NCI-H524 treated with DMSO at 0.1 percent for 48 hours (cell line): ENCODE results near the gene TUFT1.
"Not testable (repeated sequence)": the region's sequence is repeated elsewhere in the genome, so short reads cannot be mapped to it uniquely, and the experiment has no call there.

Source experiments
- DNase-seq: peaks from one replicate; lab custom pipeline; 2025; lab: John Stamatoyannopoulos, UW

Gene TUFT1

DNA sequence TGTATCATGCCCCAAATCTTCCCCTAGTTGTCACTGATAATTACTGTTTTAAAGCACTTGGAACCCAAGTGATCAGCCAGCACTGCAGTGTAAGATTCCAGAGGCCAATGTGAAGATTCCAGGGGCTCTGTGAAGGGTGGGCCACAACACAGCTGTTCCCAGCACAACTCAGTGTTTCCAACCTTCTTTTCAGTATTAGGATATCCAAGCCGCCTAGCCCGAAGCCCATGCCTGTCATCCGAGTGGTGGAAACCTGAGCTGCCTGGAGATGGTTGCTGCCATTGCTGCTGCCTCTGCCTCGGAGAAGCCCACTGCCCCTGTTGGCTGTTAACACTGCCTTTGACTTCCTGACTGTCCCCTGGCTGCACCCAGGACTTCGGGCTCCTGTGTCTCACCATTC is 41.3 kb downstream of the TUFT1 start:
- no peak for DNase-seq

DNA sequence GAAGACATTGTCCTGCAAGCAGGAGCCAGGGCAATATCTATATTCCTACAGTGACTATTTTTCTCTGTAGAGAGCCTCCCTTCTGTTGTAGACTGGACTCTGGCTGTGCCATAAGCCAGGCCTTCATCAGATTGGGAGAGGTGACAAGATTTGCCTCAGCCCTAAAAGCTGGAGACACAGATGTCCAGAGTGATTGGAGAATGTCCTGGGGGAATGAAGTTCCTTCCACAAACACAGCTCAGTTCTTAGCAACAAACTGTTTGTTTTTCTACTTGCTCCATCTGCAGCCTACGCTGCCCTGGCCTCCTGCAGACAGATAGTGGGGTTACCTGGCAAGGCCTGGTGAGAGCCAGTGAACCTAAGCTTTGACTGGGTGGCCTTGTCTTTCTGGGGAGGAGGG is 41.8 kb downstream of the TUFT1 start:
- DNase-seq, result no peak

DNA sequence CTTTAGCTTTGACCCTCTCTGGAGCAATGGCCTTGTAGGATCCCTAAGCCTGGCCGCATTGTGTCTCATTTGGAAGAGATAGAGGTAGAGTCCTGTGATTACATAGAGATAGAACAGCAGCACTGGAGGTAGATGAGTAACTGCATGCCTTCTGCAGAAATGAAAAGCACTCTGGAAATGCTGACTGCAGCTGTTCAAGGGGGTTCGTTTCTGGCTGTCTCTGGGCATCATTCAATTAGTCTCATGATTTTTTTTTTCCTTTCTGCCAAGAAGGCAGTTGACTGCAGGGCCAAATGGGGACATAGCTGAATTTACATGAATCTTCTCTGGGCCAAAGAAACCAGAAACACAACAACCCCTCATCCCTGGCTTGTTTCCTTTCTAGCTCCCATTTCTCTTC is 43.7 kb downstream of the TUFT1 start:
- DNase-seq, result no peak

DNA sequence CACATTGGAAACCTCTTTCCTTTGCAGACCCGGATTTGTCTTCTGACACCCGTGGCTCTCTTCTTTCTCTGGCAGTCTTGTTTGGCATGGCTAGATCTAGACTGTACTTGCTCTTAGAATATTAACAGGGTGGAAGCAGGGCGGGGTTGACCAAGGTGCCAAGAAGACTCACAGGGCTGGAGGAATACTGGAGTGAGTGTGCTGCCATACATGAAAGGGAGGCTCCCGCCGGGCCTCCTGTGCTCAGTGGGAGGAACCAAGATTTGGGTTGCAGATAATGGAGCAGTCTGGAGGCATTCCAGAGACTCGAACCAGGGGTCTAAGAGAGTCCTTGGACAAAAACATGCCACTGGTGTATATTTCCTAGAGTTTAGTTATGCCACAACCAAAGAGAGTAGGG is 44.2 kb downstream of the TUFT1 start:
- no peak for DNase-seq

DNA sequence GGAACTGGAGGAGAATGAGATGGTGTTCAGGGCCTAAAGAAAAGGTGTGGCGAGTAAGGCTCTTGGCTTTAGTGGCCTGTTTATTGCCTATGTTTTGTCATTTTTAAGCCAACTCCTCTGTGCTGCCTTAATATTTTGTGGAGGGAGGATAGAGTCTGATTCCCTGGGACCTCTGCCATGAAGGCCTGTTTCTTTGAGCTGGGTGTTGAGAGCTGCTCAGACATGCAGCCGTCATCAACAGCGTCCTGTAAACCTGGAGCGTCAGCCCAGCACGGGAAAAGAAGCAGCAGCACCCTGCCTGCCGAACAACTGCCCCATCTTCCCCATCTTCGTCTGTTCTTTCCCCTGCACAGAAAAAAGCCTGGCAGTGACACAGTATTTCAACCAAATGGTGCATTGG is 44.7 kb downstream of the TUFT1 start:
- DNase-seq, result no peak

DNA sequence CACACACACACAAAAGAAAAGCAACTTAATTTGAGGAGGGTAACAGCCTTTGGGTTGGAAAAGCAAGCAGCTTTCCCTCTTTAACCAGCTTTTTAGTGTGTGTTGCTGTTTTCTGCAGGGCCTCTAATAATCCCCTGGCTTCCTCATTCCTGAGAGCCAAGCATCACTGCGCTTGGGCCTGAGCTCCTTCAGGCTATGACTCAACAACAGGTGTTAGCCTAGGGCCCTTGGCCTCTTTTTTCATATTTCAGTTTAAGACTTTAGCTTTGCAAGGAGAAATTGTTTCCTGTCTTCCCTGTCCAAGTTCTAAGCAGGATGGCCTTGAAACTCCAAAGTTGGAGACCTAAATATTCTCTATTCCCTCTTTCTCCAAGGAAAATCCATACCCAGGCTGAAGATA is 45.5 kb downstream of the TUFT1 start:
- DNase-seq, result no peak

DNA sequence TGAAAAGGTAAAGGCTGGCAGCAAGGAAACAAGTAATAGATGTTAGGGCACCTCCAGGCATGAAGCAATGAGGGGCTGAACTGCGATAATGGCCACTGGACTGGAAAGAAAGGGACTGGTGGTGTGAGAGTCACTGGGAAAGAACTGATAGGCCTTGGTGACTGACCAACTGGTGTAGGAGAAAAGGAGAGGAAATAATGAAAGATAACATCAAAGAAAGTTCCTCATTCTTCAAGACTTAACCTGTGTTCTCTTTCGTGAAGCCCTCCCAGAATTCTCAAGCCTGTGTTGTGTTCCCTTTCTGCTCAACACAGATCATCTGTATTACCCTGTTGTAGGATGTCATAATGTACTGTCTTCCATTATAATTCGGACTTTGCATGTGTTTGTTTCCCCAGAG is 50.9 kb downstream of the TUFT1 start:
- no peak for DNase-seq

DNA sequence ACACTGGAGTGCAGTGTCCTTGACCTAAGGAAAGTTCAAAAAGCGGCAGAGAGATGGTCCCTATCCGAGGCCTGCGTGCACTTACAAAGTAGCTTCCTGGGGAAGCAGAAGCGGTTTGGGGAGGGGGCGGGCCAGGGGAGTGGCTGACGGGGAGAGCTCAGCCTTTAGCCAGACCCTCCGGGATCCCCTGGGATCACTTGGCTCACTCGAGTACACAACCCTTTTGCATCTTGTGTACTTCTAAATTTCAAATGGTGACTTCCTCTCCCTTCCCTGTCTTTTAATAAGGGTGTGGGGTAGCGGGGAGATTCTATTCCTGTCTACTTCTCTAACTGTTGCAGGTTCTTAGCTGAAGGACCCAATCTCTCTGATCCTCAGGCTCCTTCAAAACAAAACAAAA is 53.6 kb downstream of the TUFT1 start:
- no peak for DNase-seq

DNA sequence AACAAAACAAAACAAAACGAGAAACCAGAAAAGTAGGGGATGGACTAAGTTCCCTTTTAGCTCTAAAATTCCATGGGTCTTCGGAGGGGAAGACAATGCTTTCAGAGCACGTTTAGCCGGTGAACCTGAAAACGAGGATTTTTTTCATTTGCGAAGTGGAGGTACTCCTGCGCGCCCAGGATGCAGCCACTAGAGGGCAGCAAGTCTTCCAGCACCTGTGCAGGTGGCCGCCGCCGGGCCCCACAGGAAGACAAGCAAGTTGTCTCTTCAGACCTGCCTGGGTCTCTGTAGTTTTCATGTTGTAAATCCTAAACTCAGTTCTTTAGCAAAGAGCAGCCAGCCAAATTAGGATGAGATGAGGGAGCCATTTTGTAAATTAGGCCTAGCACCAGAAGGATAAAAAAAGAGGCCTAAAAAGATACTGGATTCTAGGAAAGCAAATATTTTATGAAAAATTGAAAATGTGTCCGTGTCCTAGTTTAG is 54.1 kb downstream of the TUFT1 start:
- DNase-seq, result no peak

DNA sequence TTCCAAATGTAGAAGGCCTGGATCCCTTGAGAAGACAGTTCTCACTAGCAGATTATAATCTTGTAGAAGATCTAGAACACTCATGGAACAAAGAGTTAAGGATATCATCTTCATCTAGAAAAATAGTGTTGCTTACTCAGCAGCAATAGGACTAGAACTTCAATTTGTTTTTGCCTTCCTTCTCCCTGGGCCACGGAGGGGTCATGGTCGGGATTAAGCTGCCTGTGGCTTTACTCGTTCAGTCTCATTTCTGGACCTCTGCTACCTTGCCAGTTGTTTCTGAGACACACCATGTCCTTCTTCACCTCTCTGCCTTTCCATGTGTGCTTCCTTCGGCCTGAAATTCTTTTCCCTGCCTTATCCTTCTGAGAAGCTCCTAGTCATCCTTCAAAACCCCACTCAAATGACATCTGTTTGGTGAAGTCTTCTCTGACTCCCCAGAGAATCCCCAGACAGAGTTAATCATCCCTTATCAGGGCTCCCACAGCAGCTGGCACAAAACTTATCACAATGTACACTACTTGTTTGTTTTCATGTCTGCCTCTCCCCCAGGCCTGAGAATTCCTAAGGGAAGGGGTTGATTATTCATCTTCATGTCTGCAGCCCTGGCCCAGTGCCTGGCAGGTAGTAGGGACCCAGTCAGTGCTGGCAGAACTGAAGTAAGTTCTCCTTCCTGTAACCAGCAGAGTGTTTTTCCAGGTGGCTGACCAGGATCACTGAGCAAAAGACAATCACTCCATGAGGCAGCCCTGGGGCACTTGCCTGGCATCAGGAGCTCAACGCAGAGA is 56.3 kb downstream of the TUFT1 start:
- DNase-seq, result no peak

DNA sequence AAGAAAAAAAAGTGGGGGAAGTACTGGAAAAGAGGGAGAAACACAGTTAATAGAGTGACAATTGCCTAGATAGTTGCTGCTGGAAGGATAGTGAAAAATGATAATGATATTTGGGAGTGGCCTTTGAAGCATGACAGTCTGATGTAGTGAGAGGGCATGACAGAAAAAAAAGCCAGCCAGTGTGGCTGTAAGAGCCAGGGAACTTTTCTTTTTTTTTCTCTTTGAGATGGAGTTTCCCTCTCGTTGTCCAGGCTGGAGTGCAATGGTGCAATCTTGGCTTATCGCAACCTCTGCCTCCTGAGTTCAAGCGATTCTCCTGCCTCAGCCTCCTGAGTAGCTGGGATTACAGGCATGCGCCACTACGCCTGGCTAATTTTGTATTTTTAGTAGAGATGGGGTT is 62.4 kb downstream of the TUFT1 start:
- DNase-seq, result not testable (repeated sequence)

DNA sequence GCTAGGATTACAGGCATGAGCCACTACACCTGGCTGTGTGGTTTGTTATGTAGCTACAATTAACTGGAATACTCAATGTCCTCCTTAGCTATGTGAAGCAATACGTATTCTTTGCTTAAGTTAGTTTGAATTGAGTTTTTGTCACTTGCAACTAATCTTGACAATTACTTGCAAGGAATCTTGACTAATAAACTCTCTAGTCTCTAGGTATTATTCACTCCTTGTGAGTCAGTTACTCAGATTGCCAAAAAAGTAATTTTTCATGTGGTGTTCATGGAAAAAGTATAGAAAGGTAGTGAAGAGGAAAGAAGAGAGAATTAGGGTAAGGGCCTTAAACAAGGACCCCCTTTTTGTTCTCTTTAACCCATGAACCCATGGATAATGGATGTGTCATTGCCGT is 64.2 kb downstream of the TUFT1 start:
- DNase-seq, result no peak

DNA sequence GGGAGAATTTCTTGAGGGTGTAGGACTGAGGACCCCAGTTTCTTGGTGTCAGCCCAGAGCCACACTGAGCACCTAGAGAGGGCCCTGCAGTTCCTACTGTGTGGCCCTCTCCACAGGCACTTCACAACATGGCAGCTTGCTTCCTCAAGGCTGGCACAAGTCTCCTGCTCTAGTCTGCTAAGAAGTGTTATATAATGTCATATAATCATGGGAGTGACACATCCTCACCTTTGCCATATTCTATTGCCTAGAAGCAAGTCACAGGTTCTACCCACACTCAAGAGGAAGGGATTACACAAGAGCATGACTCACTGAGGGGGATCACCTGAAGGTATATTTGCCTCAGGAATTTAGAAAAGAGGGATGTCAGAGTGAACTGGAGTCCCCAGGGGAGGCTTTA is 66.3 kb downstream of the TUFT1 start:
- no peak for DNase-seq

DNA sequence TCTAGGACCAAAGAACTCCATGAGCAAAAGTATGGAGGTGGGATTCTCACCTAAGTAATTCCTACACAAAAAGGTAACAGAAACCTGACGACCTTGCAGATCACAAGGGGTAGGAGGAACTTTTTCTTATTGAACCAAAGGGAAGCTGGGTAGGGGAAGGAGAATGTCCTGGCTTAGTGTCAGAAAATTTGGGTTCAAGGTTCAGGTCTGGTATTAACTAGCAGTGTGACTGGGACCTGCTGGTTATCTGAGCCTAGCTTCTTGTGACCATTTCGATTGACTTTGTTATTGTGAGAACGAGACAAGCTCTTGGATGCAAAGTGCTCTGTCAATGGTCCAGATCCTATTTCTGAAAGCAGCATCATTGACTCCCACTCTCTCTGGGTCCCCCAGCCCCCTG is 66.7 kb downstream of the TUFT1 start:
- no peak for DNase-seq

DNA sequence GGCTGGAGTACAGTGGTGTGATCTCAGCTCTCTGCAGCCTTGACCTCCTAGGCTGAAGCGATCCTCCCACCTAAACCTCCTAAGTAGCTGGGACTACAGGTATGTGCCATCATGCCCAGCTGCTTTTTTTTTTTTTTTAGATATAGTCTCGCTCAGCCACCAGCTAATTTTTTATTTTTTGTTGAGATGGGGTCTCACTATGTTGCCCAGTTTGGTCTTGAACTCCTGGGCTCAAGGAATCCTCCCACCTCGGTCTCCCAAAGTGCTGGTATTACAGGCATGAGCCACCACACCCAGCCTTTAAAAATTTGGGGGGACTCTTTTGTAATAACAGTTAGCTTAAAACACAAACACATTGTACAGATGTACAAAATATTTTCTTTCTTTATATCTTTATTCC is 70.0 kb downstream of the TUFT1 start:
- DNase-seq, result no peak

DNA sequence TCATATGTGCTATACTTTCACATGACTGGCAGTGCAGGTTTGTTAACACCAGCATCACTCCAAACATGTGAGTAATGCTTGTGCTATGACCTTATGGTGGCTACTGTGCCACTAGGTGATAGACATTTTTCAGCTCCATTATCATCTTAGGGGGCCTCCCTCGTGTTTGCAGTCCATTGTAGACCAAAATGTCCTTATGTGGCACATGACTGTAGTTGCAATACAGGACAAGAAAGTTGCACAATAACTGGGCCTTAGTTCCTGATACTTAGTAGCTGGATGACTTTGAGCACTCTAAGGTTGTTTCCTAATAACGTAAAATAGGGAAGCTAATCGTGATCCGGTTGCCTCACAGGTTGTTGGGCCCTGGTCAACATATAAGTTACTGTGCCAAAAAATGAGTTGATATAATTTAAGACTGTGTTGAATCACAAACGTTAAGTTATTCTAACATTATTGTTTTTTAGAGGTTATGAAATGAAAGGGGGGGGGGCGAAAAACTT is 71.2 kb downstream of the TUFT1 start:
- DNase-seq, result no peak

DNA sequence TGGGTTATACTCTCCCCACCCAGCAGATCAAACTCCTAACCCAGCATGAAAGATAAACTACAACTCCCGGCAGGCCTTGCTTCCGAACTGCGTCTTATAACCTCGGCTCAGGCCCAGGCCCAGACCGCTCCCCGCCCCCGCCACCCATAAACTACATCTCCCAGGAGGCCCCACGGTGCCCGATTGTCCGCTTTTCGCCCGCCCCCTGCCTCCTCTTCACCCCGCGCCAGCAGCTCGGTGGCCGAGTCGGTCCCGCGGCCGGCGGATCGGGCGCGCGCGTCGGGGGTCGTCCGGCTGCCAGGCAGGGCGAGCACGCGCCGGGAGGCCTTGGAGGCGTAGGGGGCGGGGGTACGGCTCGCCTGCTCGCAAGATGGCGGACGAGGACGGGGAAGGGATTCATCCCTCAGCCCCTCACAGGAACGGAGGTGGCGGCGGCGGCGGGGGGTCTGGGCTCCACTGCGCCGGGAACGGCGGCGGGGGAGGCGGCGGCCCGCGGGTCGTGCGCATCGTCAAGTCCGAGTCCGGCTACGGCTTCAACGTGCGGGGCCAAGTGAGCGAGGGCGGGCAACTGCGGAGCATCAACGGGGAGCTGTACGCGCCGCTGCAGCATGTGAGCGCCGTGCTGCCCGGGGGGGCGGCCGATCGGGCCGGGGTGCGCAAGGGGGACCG is 71.9 kb downstream of the TUFT1 start, which contains the start of gene SNX27:
Gene SNX27 (plus strand): TSS at position 219 of the 669 bp plus-strand sequence. CDS start 152 bp downstream, at position 371.
- peak; percentile 68 for DNase-seq

DNA sequence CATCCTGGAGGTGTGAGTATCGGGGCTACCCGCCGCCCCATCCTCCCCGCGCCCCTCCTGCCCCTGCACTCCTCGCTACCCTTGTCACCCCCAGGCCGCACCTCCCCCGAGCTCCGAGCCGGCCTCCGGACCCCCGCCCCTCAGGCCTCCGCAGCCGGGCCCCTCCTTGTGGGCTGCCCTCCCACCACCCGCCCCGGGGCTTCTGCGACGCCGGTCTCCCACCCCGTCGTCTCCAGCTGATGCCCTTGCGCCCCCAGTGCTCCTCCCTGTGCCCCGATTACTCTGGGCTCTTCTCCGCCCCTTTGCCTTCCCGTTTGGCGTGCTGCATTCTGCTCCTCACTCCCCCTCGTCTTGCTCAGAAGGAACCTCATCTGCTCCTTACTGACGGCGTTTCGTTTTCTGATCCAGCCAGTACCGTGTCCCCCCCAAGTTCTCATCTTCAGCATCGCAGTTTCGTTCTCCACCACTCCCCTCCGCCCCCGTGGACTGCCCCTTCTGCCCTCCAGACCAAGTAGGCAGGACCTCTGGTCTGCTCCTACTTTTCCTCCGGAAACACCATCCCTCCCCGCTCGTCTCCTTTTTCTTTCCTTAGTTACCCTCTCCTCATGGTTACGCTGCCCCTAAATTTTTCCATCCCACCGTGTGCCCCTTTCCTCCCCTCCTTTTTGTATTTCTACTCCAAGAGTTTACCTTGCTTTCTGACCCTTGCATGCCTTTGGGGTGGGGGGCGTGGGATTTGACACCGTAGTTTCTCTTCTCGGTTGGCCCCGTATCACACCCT is 72.6 kb downstream of the TUFT1 start:
- no peak for DNase-seq

DNA sequence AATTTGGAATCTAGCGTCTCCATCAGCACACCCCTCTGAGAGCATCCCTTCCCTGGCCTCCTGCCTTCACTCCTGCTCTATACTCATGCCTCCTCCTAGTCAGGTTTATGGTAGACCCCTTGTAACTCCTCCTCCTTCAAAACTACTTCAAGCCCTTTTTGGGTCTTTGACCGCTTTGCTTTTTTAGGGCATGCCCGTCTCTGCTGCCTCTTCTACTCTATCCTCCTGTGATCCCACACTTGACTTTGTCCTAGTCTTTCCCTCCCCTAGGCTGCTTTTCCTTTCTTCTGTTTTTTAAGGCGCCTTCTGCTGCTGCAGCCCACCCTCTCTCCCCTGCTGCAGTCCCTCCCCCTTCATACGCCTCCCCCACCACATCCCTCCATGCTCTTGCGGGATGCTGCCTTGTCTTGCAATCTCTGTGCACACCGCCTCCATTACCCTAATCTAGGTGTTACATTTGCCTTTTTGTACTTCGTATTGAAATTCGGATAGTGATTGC is 73.2 kb downstream of the TUFT1 start:
- DNase-seq, result no peak

DNA sequence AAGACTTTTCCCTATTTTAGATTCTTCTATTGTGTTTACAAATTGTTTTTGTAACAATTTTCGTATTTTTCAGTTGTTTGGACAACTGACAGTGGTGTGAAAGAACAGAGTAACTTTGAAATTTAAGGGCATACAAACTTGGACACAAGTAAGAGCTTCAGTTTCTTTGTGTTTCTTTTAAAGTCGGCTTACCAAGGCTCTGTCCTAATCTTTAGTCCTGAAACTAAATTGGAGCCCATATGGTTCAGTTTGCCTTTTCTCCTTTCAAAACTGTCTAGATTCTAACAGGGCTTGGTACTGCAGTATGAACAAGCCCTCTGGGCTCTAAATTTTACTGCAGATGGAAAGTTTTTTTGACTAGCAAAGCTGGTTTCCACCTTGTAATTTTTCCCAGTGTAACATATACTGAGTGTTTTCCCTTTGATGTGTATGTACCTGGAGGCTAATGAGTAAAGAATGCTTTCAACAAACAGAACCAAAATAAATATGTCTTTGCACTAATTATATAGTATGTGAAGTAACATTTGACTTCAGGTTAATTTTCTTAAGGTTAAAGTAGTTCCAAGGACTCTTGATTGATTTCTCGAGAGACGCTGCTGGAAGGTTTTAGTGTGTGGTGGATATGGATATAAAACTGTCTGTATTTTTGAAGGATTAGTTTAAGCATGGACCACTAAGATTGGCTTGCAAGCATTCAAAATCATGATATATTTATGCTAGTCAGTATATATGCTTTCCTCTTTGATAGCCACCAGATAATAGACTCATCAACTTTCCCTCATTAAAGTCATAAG is 75.8 kb downstream of the TUFT1 start:
- DNase-seq, result no peak

DNA sequence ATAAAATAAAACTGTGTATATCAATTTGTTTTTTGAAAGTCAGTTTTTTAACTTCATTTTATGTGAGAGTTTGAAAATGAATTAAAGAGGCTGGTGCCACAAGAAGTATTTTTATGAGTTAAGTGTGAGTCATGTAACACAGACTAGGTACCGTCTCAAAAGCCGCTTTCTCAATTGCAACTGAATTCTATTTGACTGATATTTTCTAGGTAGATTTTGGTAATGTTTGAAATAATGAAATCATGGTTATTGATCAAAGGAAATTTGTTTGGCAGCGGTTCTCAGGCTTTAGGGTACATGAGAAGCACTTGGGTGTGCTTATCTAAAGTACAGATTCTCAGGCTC is 76.4 kb downstream of the TUFT1 start:
- DNase-seq, result no peak

DNA sequence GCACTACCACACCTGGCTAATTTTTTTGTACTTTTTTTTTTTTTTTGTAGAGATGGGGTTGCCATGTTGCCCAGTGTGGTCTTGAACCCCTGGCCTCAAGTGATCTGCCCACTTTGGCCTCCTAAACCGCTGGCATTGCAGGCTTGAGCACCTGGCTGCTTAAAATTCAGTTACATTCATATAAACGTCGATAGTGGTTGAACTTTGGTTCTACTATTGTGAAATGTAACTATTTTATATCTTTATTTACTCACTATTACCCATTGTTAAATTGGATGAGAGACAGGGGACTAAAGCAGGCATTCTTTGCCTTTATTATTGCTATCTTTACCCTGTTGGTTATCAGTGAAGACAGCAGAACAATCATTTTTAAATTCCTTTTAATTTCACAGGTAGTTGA is 77.9 kb downstream of the TUFT1 start:
- no peak for DNase-seq
